CD8-positive, alpha-beta memory T cell (primary cell): ENCODE results near the gene CAPN1. TPM values are rescaled to one million over a fixed set of nuclear protein-coding genes. Genes with fewer than 3 reads are reported as not detected.

Experiments
- CTCF ChIA-PET: fragments of 350-600 bp; sonication (Branson Sonifier 250); formaldehyde crosslinking; loops from one replicate; lab custom pipeline; 2021; ENCODE audit warnings: antibody characterized with exemption; lab: Charles Lee
- POLR2A ChIA-PET: fragments of 350-600 bp; sonication (Branson Sonifier 250); formaldehyde crosslinking; loops from one replicate; lab custom pipeline; 2021; ENCODE audit warnings: antibody characterized with exemption; lab: Charles Lee
- DNase-seq, 5 donors: peaks; one replicate each; pipeline versions ENCODE4 v3.0.0 to v3.0.0-alpha.2; 2020 to 2022; ENCODE audit warnings: mixed read lengths in 1 of 5
- H3K27ac ChIP-seq: one replicate; pipeline ENCODE4 v1.7.0; 2013; ENCODE audit warnings: low read depth, mild to moderate bottlenecking, low read length, moderate library complexity
- H3K27me3 ChIP-seq: 2 replicates; pipeline ENCODE4 v1.7.0; 2013; ENCODE audit warnings: low read length, mild to moderate bottlenecking; ENCODE audit not compliant: insufficient read depth, poor library complexity, severe bottlenecking
- H3K36me3 ChIP-seq: 2 replicates; pipeline ENCODE4 v1.7.0; 2013; ENCODE audit warnings: mild to moderate bottlenecking, low read length, moderate library complexity; ENCODE audit not compliant: insufficient read depth
- H3K4me1 ChIP-seq: 2 replicates; pipeline ENCODE4 v1.7.0; 2013; ENCODE audit warnings: mild to moderate bottlenecking, low read length, moderate library complexity; ENCODE audit not compliant: insufficient read depth
- H3K4me3 ChIP-seq: 2 replicates; pipeline ENCODE4 v1.7.0; 2013; ENCODE audit warnings: mild to moderate bottlenecking, low read length
- H3K9me3 ChIP-seq: 2 replicates; pipeline ENCODE4 v1.7.0; 2013; ENCODE audit warnings: mild to moderate bottlenecking, low read length
- H3K27ac Mint-ChIP-seq, 8 donors: one replicate each; pipeline ENCODE4 v1.8.0; 2020 to 2021; ENCODE audit warnings: mixed read lengths in 8 of 8, mild to moderate bottlenecking in 6 of 8, inconsistent platforms in 3 of 8, moderate library complexity in 3 of 8
- H3K27me3 Mint-ChIP-seq, 2 donors: one replicate each; pipeline ENCODE4 v1.8.0; 2020 to 2021; ENCODE audit warnings: mixed read lengths in 2 of 2, mild to moderate bottlenecking in 1 of 2, moderate library complexity in 1 of 2
- H3K36me3 Mint-ChIP-seq, 3 donors: one replicate each; pipeline ENCODE4 v1.8.0; 2020 to 2021; ENCODE audit warnings: mixed read lengths in 3 of 3, inconsistent platforms in 1 of 3, mild to moderate bottlenecking in 1 of 3
- H3K4me1 Mint-ChIP-seq, 3 donors: one replicate each; pipeline ENCODE4 v1.8.0; 2020 to 2021; ENCODE audit warnings: mixed read lengths in 3 of 3, inconsistent platforms in 1 of 3, mild to moderate bottlenecking in 1 of 3
- H3K4me3 Mint-ChIP-seq, 7 donors: one replicate each; pipeline ENCODE4 v1.8.0; 2020 to 2021; ENCODE audit warnings: mixed read lengths in 7 of 7, mild to moderate bottlenecking in 6 of 7, moderate library complexity in 4 of 7, inconsistent platforms in 2 of 7
- H3K9me3 Mint-ChIP-seq, 5 donors: one replicate each; pipeline ENCODE4 v1.8.0; 2020 to 2022; ENCODE audit warnings: mixed read lengths in 5 of 5, mild to moderate bottlenecking in 3 of 5, moderate library complexity in 2 of 5, inconsistent platforms in 1 of 5
- polyA plus RNA-seq: library from polyadenylated mRNA; unstranded; fragments of 300-500 nt; fragmentation: Illumina TruSeq; gene quantifications from one replicate; pipeline ENCODE4 v1.2.3, GENCODE V29; 2021
- total RNA-seq, 2 experiments: library from RNA; stranded (reverse); gene quantifications; one replicate each; pipeline ENCODE4 v1.2.3, GENCODE V29; 2021

Gene CAPN1
- total and polyA plus RNA-seq, 3 experiments from 2014 or later, result 88.2 to 110 (median 92.0) TPM

DNA sequence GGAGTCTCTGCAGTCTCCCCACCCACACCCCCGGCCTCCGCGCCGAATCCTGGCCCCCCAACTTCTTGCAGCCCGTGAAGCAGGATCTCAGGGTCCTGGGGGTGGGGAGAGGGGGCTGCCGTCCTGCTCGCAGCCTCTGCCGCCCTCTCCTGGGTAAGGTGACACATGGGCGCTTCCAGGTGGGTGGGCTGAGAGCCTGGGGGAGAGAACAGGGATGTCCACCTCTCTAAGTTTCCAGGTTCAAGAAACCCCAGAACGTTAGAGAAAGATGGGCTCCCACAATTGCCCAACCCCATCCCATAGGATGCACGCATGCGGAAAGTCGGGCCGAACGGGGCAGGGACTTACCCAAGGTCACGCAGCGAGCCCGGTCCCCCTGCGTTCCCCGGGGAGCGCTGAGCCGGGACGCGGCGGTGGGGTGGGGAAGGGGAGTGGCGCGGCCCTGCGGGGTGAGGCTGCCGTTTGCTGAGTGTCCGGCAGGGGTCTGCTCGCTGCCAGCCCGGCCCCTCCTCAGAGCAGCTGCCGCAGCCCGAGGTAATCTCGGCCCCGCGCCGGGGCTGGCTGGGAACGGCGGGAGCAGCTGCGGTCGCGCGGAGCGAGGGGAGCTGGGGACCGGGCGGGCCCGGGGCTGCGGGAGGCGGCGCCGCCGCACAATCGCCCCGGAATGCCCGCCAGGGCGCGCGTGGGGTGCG lies 705 bp upstream of the CAPN1 start:
- CTCF ChIA-PET, result interaction anchor here (0.7 to 2.6 kb wide), 12 partner anchors 12 to 166 kb away, joined by 3 to 13 read pairs (median 4); partner anchors contain the start of genes FAU, MRPL49, SPDYC and TM7SF2
- POLR2A ChIA-PET, result interaction anchor here (0.7 to 1.0 kb wide), 3 partner anchors 46 to 69 kb away, joined by 3 to 5 read pairs (median 4); partner anchors contain the start of genes FAU, MRPL49 and TM7SF2
- Histone ChIP-seq H3K27ac (peak overlapping the region; percentile 41), H3K9me3 (no peaks in the 10 kb centered on the region), H3K4me1 (peaks cover 20% of the 10 kb centered on the region), H3K36me3 (no peaks in the 10 kb centered on the region), H3K27me3 (no peaks in the 10 kb centered on the region), H3K4me3 (peak overlapping the region; percentile 76)
- peaks cover 19 to 43% (median 32%) of the 10 kb centered on the region in 3 donors for H3K4me1 Mint-ChIP-seq
- H3K36me3 Mint-ChIP-seq, result peaks cover 0 to 29% (median 3%) of the 10 kb centered on the region in 3 donors
- H3K4me3 Mint-ChIP-seq, result peak overlapping the region; percentile 89 to 97 (median 93)
- H3K9me3 Mint-ChIP-seq, result no peaks in the 10 kb centered on the region
- DNase-seq, result peak; percentile 35 to 67 (median 50)
- no peaks in the 10 kb centered on the region for H3K27me3 Mint-ChIP-seq
- H3K27ac Mint-ChIP-seq, result peak overlapping the region in 7 of 8 donors; percentile 50 to 92 (median 78)

DNA sequence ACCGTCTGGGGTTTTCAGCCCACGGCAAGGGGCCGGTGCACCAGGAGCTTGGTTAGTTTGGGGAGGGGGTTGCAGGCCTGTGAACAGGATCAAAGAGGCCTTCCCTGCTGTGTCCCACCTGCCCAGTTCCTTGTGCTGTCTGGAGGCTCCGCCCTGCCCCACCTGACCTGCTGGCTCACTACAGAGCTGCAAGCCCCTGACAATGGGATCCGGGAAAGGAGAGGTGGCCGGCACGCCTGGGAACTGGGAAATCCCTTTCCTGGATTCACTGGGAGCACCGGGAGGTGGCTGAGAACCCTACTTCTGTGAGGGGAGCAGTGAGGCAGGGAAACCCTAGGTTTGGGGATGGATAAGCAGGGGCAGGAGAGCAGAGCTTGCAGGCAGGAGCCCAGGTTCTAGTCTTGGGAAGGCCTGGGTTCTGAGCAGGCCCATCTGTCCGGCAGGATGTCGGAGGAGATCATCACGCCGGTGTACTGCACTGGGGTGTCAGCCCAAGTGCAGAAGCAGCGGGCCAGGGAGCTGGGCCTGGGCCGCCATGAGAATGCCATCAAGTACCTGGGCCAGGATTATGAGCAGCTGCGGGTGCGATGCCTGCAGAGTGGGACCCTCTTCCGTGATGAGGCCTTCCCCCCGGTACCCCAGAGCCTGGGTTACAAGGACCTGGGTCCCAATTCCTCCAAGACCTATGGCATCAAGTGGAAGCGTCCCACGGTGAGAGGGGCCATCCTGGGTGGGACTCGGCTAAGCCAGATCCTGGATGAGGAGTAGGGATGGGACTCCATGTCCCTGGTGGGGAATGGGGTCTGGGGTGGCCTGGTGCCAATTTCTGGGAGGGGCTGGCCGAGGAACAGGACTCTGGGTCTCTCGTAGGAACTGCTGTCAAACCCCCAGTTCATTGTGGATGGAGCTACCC lies 786 bp downstream of the CAPN1 start:
- no peaks in the 10 kb centered on the region for H3K27me3 Mint-ChIP-seq
- peaks cover 19 to 43% (median 37%) of the 10 kb centered on the region in 3 donors for H3K4me1 Mint-ChIP-seq
- peak overlapping the region in 7 of 8 donors; percentile 74 to 99 (median 87) for H3K27ac Mint-ChIP-seq
- CTCF ChIA-PET, result interaction anchor here (0.6 to 2.0 kb wide), 7 partner anchors 12 to 1102 kb away, joined by 3 to 7 read pairs (median 3); partner anchors contain the start of gene CCDC85B
- Histone ChIP-seq H3K27me3 (no peaks in the 10 kb centered on the region), H3K36me3 (peaks cover 7% of the 10 kb centered on the region), H3K4me1 (peaks cover 20% of the 10 kb centered on the region), H3K9me3 (no peaks in the 10 kb centered on the region), H3K4me3 (peak overlapping the region; percentile 68), H3K27ac (peak overlapping the region; percentile 86)
- H3K9me3 Mint-ChIP-seq, result no peaks in the 10 kb centered on the region
- H3K36me3 Mint-ChIP-seq, result peaks cover 0 to 43% (median 4%) of the 10 kb centered on the region in 3 donors
- POLR2A ChIA-PET, result interaction anchor here (0.7 to 1.3 kb wide), 4 partner anchors 17 to 106 kb away, joined by 3 to 7 read pairs (median 5); partner anchors contain the start of gene TM7SF2
- H3K4me3 Mint-ChIP-seq, result peak overlapping the region; percentile 75 to 97 (median 90)
- DNase-seq, result peak in 1 of 5 donors; percentile 16

- DNase-seq, result no peak
- H3K27me3 Mint-ChIP-seq, result no peaks in the 10 kb centered on the region
- peaks cover 0 to 51% (median 4%) of the 10 kb centered on the region in 3 donors for H3K36me3 Mint-ChIP-seq
- Histone ChIP-seq H3K36me3 (peaks cover 7% of the 10 kb centered on the region), H3K4me3 (no peak overlapping the region), H3K4me1 (peaks cover 20% of the 10 kb centered on the region), H3K27ac (no peak overlapping the region), H3K27me3 (no peaks in the 10 kb centered on the region), H3K9me3 (no peaks in the 10 kb centered on the region)
- peaks cover 19 to 43% (median 37%) of the 10 kb centered on the region in 3 donors for H3K4me1 Mint-ChIP-seq
- ChIA-PET POLR2A (interaction anchor here (1.3 kb wide), 1 partner anchor 105 kb away, joined by 7 read pairs; no protein-coding TSS in a partner anchor), CTCF (interaction anchor here (1.0 kb wide), 1 partner anchor 14 kb away, joined by 3 read pairs; no protein-coding TSS in a partner anchor)
- peak overlapping the region in 7 of 8 donors; percentile 11 to 96 (median 56) for H3K27ac Mint-ChIP-seq
- peak overlapping the region; percentile 68 to 94 (median 90) for H3K4me3 Mint-ChIP-seq
- H3K9me3 Mint-ChIP-seq, result no peaks in the 10 kb centered on the region
These were observed 1.6 kb downstream of the CAPN1 start for GRCh38 chr11:65183201-65183891.

DNA sequence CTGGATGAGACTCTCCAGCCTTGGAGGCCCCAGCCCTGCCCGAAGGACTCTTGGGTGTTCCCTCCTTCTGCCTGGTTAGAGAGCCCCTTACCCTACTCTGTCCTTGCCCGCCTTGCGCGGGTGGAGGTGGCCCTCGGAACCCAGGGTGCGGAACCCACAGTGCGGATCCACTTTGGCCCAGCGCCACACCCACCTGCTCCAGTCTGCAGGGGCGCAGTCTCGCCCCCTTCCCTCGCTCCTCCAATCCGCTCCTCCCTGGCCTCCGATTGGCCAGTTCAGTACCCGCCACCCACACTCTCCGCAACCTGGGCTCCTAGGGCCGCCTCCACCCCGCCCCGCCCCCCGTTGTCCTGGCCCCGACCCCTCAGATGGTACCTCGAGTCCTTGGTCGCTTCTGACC lies 2.4 kb downstream of the CAPN1 start:
- ChIA-PET CTCF (no interaction called here), POLR2A (no interaction called here)
- H3K27ac Mint-ChIP-seq, result peak overlapping the region in 1 of 8 donors; percentile 51

GRCh38 chr11:65185171-65185570 lies 3.4 kb downstream of the CAPN1 start:
- H3K27ac ChIP-seq, result no peak overlapping the region
- H3K36me3 Mint-ChIP-seq, result peaks cover 0 to 69% (median 16%) of the 10 kb centered on the region in 3 donors
- no peak for DNase-seq
- H3K36me3 ChIP-seq, result peaks cover 7% of the 10 kb centered on the region
- peaks cover 26 to 46% (median 38%) of the 10 kb centered on the region in 3 donors for H3K4me1 Mint-ChIP-seq
- H3K27ac Mint-ChIP-seq, result peak overlapping the region in 4 of 8 donors; percentile 2 to 86 (median 44)
- H3K27me3 ChIP-seq, result no peaks in the 10 kb centered on the region
- H3K9me3 Mint-ChIP-seq, result no peaks in the 10 kb centered on the region
- H3K27me3 Mint-ChIP-seq, result no peaks in the 10 kb centered on the region
- peaks cover 20% of the 10 kb centered on the region for H3K4me1 ChIP-seq
- ChIA-PET POLR2A (no interaction called here), CTCF (no interaction called here)
- no peak overlapping the region for H3K4me3 ChIP-seq
- H3K9me3 ChIP-seq, result no peaks in the 10 kb centered on the region
- peak overlapping the region in 1 of 7 donors; percentile 72 for H3K4me3 Mint-ChIP-seq

More for the DNA sequence above, 2.4 kb downstream of the CAPN1 start:
- Histone ChIP-seq H3K36me3 (peaks cover 7% of the 10 kb centered on the region), H3K27ac (no peak overlapping the region), H3K27me3 (no peaks in the 10 kb centered on the region), H3K4me3 (no peak overlapping the region), H3K9me3 (no peaks in the 10 kb centered on the region), H3K4me1 (peaks cover 20% of the 10 kb centered on the region)
- peaks cover 0 to 59% (median 8%) of the 10 kb centered on the region in 3 donors for H3K36me3 Mint-ChIP-seq
- no peaks in the 10 kb centered on the region for H3K27me3 Mint-ChIP-seq
- DNase-seq, result no peak
- no peaks in the 10 kb centered on the region for H3K9me3 Mint-ChIP-seq
- peak overlapping the region in 4 of 7 donors; percentile 24 to 94 (median 72) for H3K4me3 Mint-ChIP-seq
- H3K4me1 Mint-ChIP-seq, result peaks cover 19 to 43% (median 37%) of the 10 kb centered on the region in 3 donors

GRCh38 chr11:65185869-65186341 lies 4.2 kb downstream of the CAPN1 start:
- POLR2A ChIA-PET, result no interaction called here
- H3K4me3 Mint-ChIP-seq, result peak overlapping the region in 1 of 7 donors; percentile 72
- H3K27me3 ChIP-seq, result no peaks in the 10 kb centered on the region
- peaks cover 0 to 76% (median 20%) of the 10 kb centered on the region in 3 donors for H3K36me3 Mint-ChIP-seq
- H3K4me1 ChIP-seq, result peaks cover 13% of the 10 kb centered on the region
- H3K4me1 Mint-ChIP-seq, result peaks cover 28 to 44% (median 37%) of the 10 kb centered on the region in 3 donors
- H3K27ac Mint-ChIP-seq, result peak overlapping the region in 1 of 8 donors; percentile 91
- H3K36me3 ChIP-seq, result peaks cover 7% of the 10 kb centered on the region
- H3K9me3 Mint-ChIP-seq, result no peaks in the 10 kb centered on the region
- H3K4me3 ChIP-seq, result no peak overlapping the region
- CTCF ChIA-PET, result no interaction called here
- DNase-seq, result no peak
- H3K9me3 ChIP-seq, result no peaks in the 10 kb centered on the region
- no peak overlapping the region for H3K27ac ChIP-seq
- H3K27me3 Mint-ChIP-seq, result no peaks in the 10 kb centered on the region

DNA sequence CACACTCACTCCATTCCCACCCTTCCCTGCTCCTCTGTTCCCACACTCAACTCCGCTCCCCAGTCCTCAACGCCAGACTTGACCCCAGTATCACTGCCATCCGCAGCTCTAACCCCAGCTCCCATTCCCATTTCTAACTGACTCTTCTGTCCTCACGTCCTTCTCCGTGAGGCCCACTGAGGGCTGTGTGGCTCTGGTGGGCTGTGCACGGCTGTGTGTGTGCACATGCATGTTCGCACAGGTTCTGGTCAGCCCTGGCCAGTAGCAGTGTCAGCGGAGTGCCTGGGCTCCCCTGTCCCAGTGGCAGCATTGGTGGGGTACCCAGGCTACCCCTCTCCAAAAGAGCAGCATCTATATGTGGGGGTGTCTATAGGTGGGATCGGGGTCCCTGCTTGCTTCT lies 5.0 kb downstream of the CAPN1 start:
- H3K4me1 ChIP-seq, result peaks cover 12% of the 10 kb centered on the region
- peaks cover 27 to 42% (median 37%) of the 10 kb centered on the region in 3 donors for H3K4me1 Mint-ChIP-seq
- peak overlapping the region in 2 of 8 donors; percentile 21 to 33 for H3K27ac Mint-ChIP-seq
- ChIA-PET POLR2A (no interaction called here), CTCF (no interaction called here)
- H3K9me3 ChIP-seq, result no peaks in the 10 kb centered on the region
- DNase-seq, result no peak
- no peak overlapping the region for H3K4me3 Mint-ChIP-seq
- H3K27me3 ChIP-seq, result no peaks in the 10 kb centered on the region
- H3K4me3 ChIP-seq, result no peak overlapping the region
- H3K27me3 Mint-ChIP-seq, result no peaks in the 10 kb centered on the region
- H3K36me3 ChIP-seq, result peaks cover 12% of the 10 kb centered on the region
- no peaks in the 10 kb centered on the region for H3K9me3 Mint-ChIP-seq
- H3K36me3 Mint-ChIP-seq, result peaks cover 0 to 80% (median 20%) of the 10 kb centered on the region in 3 donors
- H3K27ac ChIP-seq, result no peak overlapping the region
